SH-SY5Y (cell line): Measurements from ENCODE around the gene RBFOX2.

Source experiments
- GATA2 ChIP-seq: IDR thresholded peaks from 2 replicates; pipeline ENCODE4 v1.6.1; 2011; ENCODE audit warnings: mild to moderate bottlenecking, low read depth, low read length
- GATA3 ChIP-seq: IDR thresholded peaks from 2 replicates; pipeline ENCODE4 v1.6.1; 2011; ENCODE audit warnings: low read depth, mild to moderate bottlenecking, low read length, moderate library complexity

- TF ChIP-seq GATA2 (no peak), GATA3 (no peak)
Observed at GRCh38 chr22:35921777-35922176, 106.8 kb downstream of the RBFOX2 start.
